Activated naive CD8-positive, alpha-beta T cell treated with anti-CD3 and anti-CD28 coated beads, Interleukin-2, amount 50 U/mL, for 24 hours (primary cell): ENCODE measurements around the gene RTRAF.

Experiments
- ATAC-seq: fragments of 150-1000 bp; cut with Tn5 transposase; one replicate; pipeline ENCODE4 v1.10.0; 2021
- DNase-seq: peaks from one replicate; pipeline ENCODE4 v3.0.0; 2021
- H3K27ac Mint-ChIP-seq: one replicate; pipeline ENCODE4 v1.8.0; 2021; ENCODE audit warnings: mild to moderate bottlenecking, mixed read lengths
- H3K27me3 Mint-ChIP-seq: one replicate; pipeline ENCODE4 v1.8.0; 2021; ENCODE audit warnings: mixed read lengths
- H3K36me3 Mint-ChIP-seq: one replicate; pipeline ENCODE4 v1.8.0; 2021; ENCODE audit warnings: low read depth, mixed read lengths
- H3K4me1 Mint-ChIP-seq: one replicate; pipeline ENCODE4 v1.8.0; 2021; ENCODE audit warnings: mixed read lengths
- H3K4me3 Mint-ChIP-seq: one replicate; pipeline ENCODE4 v1.8.0; 2021; ENCODE audit warnings: mild to moderate bottlenecking, moderate library complexity, mixed read lengths
- H3K9me3 Mint-ChIP-seq: one replicate; pipeline ENCODE4 v1.8.0; 2021; ENCODE audit warnings: mixed read lengths

Gene RTRAF

DNA sequence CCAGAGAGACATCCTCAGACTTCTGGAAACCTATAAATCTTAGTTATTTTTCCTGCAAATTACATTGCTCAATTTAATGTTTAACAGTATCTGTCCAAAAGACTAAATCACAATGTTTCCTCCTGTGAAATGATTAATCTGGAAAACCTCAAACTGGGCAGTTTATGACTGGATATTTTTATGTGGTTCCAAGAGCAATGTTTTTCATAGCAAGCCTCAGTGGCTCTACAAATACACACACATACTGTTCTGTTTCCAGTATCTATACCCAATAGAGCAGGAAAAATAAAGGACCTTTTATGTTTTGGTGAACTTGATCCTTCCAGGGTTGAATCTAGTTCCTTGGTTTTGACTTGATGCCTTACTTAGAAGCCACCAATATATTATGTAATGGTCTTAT, 70.3 kb downstream of the RTRAF start:
- DNase-seq (no peak), ATAC-seq (no peak)
- H3K4me3 Mint-ChIP-seq: no peak overlapping the region
- no peaks in the 10 kb centered on the region for H3K4me1 Mint-ChIP-seq
- H3K27me3 Mint-ChIP-seq: peaks cover 13% of the 10 kb centered on the region
- H3K9me3 Mint-ChIP-seq: no peaks in the 10 kb centered on the region
- H3K36me3 Mint-ChIP-seq: no peaks in the 10 kb centered on the region
- H3K27ac Mint-ChIP-seq: no peak overlapping the region

GRCh38 chr14:52060080-52060479, 70.7 kb downstream of the RTRAF start:
- no peak overlapping the region for H3K4me3 Mint-ChIP-seq
- H3K27ac Mint-ChIP-seq: no peak overlapping the region
- H3K27me3 Mint-ChIP-seq: peaks cover 11% of the 10 kb centered on the region
- H3K4me1 Mint-ChIP-seq: no peaks in the 10 kb centered on the region
- H3K9me3 Mint-ChIP-seq: no peaks in the 10 kb centered on the region
- ATAC-seq (no peak), DNase-seq (no peak)
- H3K36me3 Mint-ChIP-seq: no peaks in the 10 kb centered on the region
